HepG2 (cell line): ENCODE data around the gene C14orf119. TPM values are rescaled to one million over a fixed set of nuclear protein-coding genes. Genes with fewer than 3 reads are reported as not detected.

Source experiments
- BCL6 ChIP-seq: IDR thresholded peaks from 2 replicates; pipeline ENCODE4 v1.6.1; 2016; ENCODE audit warnings: missing genetic modification reagents, missing compliant biosample characterization
- FOXM1 ChIP-seq: sonication (generic); formaldehyde crosslinking; IDR thresholded peaks from 2 replicates; pipeline ENCODE4 v1.5.0; 2020; ENCODE audit warnings: missing genetic modification reagents
- ISL2 ChIP-seq: sonication (generic); formaldehyde crosslinking; IDR thresholded peaks from 2 replicates; pipeline ENCODE4 v1.5.0; 2020; ENCODE audit warnings: missing genetic modification reagents
- KDM4B ChIP-seq: sonication (generic); formaldehyde crosslinking; IDR thresholded peaks from 2 replicates; pipeline ENCODE4 v1.4.0; 2020; ENCODE audit warnings: missing genetic modification reagents
- KLF6 ChIP-seq: IDR thresholded peaks from 2 replicates; pipeline ENCODE4 v1.8.0; 2016; ENCODE audit warnings: missing biosample characterization, missing genetic modification reagents
- MEIS1 ChIP-seq: sonication (generic); formaldehyde crosslinking; IDR thresholded peaks from 2 replicates; pipeline ENCODE4 v1.9.0; 2021; ENCODE audit warnings: mild to moderate bottlenecking, missing genetic modification reagents, moderate library complexity, borderline replicate concordance
- NFYC ChIP-seq: IDR thresholded peaks from 2 replicates; pipeline ENCODE4 v1.6.1; 2016; ENCODE audit warnings: missing genetic modification reagents, missing compliant biosample characterization
- PAX8 ChIP-seq: sonication (generic); formaldehyde crosslinking; IDR thresholded peaks from 2 replicates; pipeline ENCODE4 v1.8.0; 2022; ENCODE audit warnings: mild to moderate bottlenecking, missing genetic modification reagents, borderline replicate concordance
- POLR2A ChIP-seq, 2 experiments: IDR thresholded peaks; 2 replicates each; pipeline ENCODE4 v1.6.1; 2011; ENCODE audit warnings: low read depth in 2 of 2, low read length in 2 of 2, mild to moderate bottlenecking in 1 of 2, moderate library complexity in 1 of 2; ENCODE audit not compliant: insufficient read depth in 1 of 2
- SKI ChIP-seq: fragments of 450-650 bp; IDR thresholded peaks from one replicate; pipeline ENCODE4 v1.6.1; 2018; ENCODE audit warnings: mild to moderate bottlenecking; ENCODE audit not compliant: partially characterized antibody
- U2AF1 ChIP-seq: fragments of 200-400 bp; formaldehyde crosslinking; optimal IDR thresholded peaks from 2 replicates; pipeline ENCODE3; 2017; ENCODE audit warnings: mild to moderate bottlenecking, low read depth, low read length
- U2AF2 ChIP-seq: fragments of 200-400 bp; formaldehyde crosslinking; IDR thresholded peaks from 2 replicates; pipeline ENCODE4 v1.6.1; 2017; ENCODE audit warnings: low read depth, mild to moderate bottlenecking, low read length
- ZEB1 ChIP-seq: IDR thresholded peaks from 2 replicates; pipeline ENCODE4 v1.6.1; 2012; ENCODE audit warnings: mild to moderate bottlenecking, low read depth, inconsistent platforms; ENCODE audit not compliant: insufficient replicate concordance
- ZFP41 ChIP-seq: sonication (generic); formaldehyde crosslinking; IDR thresholded peaks from 2 replicates; pipeline ENCODE4 v1.4.0; 2020; ENCODE audit warnings: mild to moderate bottlenecking, missing genetic modification reagents, borderline replicate concordance
- ZNF17 ChIP-seq: sonication (generic); formaldehyde crosslinking; IDR thresholded peaks from 2 replicates; pipeline ENCODE4 v1.5.0; 2020; ENCODE audit warnings: mild to moderate bottlenecking, missing genetic modification reagents
- ZNF432 ChIP-seq: sonication (generic); formaldehyde crosslinking; IDR thresholded peaks from 2 replicates; pipeline ENCODE4 v1.5.0; 2020; ENCODE audit warnings: missing genetic modification reagents, mild to moderate bottlenecking, borderline replicate concordance
- ZNF44 ChIP-seq: sonication (generic); formaldehyde crosslinking; IDR thresholded peaks from 2 replicates; pipeline ENCODE4 v1.5.1; 2020; ENCODE audit warnings: mild to moderate bottlenecking, missing genetic modification reagents
- ZNF567 ChIP-seq: sonication (generic); formaldehyde crosslinking; IDR thresholded peaks from 2 replicates; pipeline ENCODE4 v1.8.1; 2023; ENCODE audit warnings: mild to moderate bottlenecking, missing genetic modification reagents, borderline replicate concordance
- ZNF652 ChIP-seq: IDR thresholded peaks from 2 replicates; pipeline ENCODE4 v1.6.1; 2016; ENCODE audit warnings: low read depth, borderline replicate concordance
- ZSCAN29 ChIP-seq: sonication (generic); formaldehyde crosslinking; conservative IDR thresholded peaks from 2 replicates; pipeline ENCODE4 v1.4.0; 2020; ENCODE audit warnings: mild to moderate bottlenecking, missing genetic modification reagents
- polyA plus RNA-seq, 8 experiments: library from polyadenylated mRNA; depleted of rRNA in 3 of 8; stranded (reverse) in 7 of 8; unstranded in 1 of 8; fragments of >200 nt; fragmentation: Illumina TruSeq in 4 of 8; extraction: Trizol in 4 of 8; gene quantifications; 2 replicates each; pipeline versions ENCODE4 v1.2.1 to v1.2.3, GENCODE V29; 2011 to 2016; ENCODE audit warnings: low read depth in 4 of 8, missing spikeins in 1 of 8, mixed read lengths in 1 of 8; ENCODE audit not compliant: insufficient read depth in 1 of 8
- total RNA-seq, 5 experiments: library from RNA; depleted of rRNA; stranded (reverse); fragments of >200 nt; fragmentation: Illumina TruSeq; extraction: Trizol; gene quantifications; 2 replicates each; pipeline ENCODE4 v1.2.3, GENCODE V29; 2016; ENCODE audit warnings: low read depth in 1 of 5
- TF ChIP-seq, protein P1 (sequence below): sonication (generic); formaldehyde crosslinking; IDR thresholded peaks from 2 replicates; pipeline ENCODE4; 2020; ENCODE audit warnings: missing genetic modification reagents, mild to moderate bottlenecking, borderline replicate concordance
- TF ChIP-seq, protein P2 (sequence below): sonication (generic); formaldehyde crosslinking; IDR thresholded peaks from 2 replicates; pipeline ENCODE4 v1.5.1; 2020; ENCODE audit warnings: missing genetic modification reagents, mild to moderate bottlenecking, borderline replicate concordance
- TF ChIP-seq, protein P3 (sequence below): sonication (generic); formaldehyde crosslinking; IDR thresholded peaks from 2 replicates; pipeline ENCODE4 v1.9.0; 2021; ENCODE audit warnings: missing genetic modification reagents, mild to moderate bottlenecking, borderline replicate concordance

Gene C14orf119
- total and polyA plus RNA-seq, 2 of the 13 experiments (the other 11 are each of a cell fraction or from before 2014, with no cell fraction given), result 117 to 206 TPM

DNA sequence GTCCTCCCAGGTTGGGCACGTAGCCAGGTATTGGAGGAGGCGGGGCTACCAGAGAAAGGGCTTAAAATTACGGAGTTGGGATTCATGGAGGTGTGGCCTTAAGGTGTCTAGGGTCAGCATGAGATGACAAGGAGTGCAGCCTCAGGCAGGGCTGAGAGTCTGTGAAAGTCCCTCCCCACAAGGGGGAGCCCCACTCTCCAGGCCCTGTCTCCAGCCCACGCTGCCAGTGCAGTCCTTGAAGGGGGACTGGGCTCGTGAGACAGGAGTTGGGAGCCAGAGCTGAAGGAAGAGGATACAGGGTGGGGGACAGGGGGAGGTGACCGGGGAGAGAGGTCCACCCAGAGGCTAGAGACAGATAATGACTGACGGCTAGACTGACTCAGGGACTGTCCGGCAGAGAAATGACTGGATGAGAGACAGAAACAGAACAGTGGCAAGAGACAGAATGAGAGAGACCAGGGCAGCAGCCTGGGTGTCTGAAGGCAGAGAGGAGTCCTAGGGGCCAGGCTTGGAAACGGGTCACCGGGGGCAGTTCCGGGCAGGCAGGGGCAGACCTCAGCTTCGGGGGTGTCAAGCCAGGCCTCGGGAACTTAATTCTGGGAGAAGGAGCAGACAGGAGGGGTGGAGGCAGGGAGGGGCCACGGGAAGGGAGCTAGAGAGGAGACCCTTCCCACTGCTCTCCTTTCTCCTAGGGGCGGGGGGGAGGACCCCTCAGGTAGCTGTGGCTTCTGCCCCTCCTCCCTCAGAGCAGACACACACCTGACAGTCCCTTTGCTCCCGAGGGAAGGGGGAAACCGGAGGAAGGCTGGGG is 39.0 kb upstream of the C14orf119 start (continued):
- TF ChIP-seq, protein P1, sequence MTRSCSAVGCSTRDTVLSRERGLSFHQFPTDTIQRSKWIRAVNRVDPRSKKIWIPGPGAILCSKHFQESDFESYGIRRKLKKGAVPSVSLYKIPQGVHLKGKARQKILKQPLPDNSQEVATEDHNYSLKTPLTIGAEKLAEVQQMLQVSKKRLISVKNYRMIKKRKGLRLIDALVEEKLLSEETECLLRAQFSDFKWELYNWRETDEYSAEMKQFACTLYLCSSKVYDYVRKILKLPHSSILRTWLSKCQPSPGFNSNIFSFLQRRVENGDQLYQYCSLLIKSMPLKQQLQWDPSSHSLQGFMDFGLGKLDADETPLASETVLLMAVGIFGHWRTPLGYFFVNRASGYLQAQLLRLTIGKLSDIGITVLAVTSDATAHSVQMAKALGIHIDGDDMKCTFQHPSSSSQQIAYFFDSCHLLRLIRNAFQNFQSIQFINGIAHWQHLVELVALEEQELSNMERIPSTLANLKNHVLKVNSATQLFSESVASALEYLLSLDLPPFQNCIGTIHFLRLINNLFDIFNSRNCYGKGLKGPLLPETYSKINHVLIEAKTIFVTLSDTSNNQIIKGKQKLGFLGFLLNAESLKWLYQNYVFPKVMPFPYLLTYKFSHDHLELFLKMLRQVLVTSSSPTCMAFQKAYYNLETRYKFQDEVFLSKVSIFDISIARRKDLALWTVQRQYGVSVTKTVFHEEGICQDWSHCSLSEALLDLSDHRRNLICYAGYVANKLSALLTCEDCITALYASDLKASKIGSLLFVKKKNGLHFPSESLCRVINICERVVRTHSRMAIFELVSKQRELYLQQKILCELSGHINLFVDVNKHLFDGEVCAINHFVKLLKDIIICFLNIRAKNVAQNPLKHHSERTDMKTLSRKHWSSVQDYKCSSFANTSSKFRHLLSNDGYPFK (CRISPR knock-in tag), result peak; percentile 51; the same call in 1 of the 2 replicates
- no peak for TF ChIP-seq MEIS1 (CRISPR knock-in tag)
- TF ChIP-seq ZNF17, result no peak
- TF ChIP-seq, protein P2, sequence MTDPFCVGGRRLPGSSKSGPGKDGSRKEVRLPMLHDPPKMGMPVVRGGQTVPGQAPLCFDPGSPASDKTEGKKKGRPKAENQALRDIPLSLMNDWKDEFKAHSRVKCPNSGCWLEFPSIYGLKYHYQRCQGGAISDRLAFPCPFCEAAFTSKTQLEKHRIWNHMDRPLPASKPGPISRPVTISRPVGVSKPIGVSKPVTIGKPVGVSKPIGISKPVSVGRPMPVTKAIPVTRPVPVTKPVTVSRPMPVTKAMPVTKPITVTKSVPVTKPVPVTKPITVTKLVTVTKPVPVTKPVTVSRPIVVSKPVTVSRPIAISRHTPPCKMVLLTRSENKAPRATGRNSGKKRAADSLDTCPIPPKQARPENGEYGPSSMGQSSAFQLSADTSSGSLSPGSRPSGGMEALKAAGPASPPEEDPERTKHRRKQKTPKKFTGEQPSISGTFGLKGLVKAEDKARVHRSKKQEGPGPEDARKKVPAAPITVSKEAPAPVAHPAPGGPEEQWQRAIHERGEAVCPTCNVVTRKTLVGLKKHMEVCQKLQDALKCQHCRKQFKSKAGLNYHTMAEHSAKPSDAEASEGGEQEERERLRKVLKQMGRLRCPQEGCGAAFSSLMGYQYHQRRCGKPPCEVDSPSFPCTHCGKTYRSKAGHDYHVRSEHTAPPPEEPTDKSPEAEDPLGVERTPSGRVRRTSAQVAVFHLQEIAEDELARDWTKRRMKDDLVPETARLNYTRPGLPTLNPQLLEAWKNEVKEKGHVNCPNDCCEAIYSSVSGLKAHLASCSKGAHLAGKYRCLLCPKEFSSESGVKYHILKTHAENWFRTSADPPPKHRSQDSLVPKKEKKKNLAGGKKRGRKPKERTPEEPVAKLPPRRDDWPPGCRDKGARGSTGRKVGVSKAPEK (CRISPR knock-in tag), result peak; percentile 98
- TF ChIP-seq KLF6 (CRISPR knock-in tag), result peak; percentile 79
- TF ChIP-seq, protein P3, sequence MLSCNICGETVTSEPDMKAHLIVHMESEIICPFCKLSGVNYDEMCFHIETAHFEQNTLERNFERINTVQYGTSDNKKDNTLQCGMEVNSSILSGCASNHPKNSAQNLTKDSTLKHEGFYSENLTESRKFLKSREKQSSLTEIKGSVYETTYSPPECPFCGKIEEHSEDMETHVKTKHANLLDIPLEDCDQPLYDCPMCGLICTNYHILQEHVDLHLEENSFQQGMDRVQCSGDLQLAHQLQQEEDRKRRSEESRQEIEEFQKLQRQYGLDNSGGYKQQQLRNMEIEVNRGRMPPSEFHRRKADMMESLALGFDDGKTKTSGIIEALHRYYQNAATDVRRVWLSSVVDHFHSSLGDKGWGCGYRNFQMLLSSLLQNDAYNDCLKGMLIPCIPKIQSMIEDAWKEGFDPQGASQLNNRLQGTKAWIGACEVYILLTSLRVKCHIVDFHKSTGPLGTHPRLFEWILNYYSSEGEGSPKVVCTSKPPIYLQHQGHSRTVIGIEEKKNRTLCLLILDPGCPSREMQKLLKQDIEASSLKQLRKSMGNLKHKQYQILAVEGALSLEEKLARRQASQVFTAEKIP (CRISPR knock-in tag), result no peak
- no peak for TF ChIP-seq ZNF44
- peak; percentile 35; the same call in 1 of the 2 replicates for TF ChIP-seq BCL6 (CRISPR knock-in tag)
- TF ChIP-seq PAX8 (CRISPR knock-in tag), result no peak
- peak; percentile 6; the same call in 1 of the 2 replicates for TF ChIP-seq ZSCAN29 (CRISPR knock-in tag)
- no peak for TF ChIP-seq POLR2A (IDR thresholded peaks at IDR 0.05; ENCODE audit: insufficient read depth in 1 of 2, low read depth in 2 of 2, low read length in 2 of 2)
- no peak for TF ChIP-seq NFYC
- peak; percentile 46; the same call in 1 of the 2 replicates for TF ChIP-seq KDM4B
- TF ChIP-seq U2AF1, result no peak
- no peak for TF ChIP-seq ZNF432
- TF ChIP-seq ZEB1, result no peak
- TF ChIP-seq SKI, result peak; percentile 77
- peak; percentile 28; the same call in 1 of the 2 replicates for TF ChIP-seq ZNF652
- no peak for TF ChIP-seq ISL2 (CRISPR knock-in tag)
- TF ChIP-seq FOXM1 (CRISPR knock-in tag), result no peak
- TF ChIP-seq ZNF567 (CRISPR knock-in tag), result peak; percentile 90; the same call in 1 of the 2 replicates
- 0 out of 2 replicates have a peak, but pooled peaks have one; percentile 36 for TF ChIP-seq U2AF2
- TF ChIP-seq ZFP41, result peak; percentile 43; the same call in 1 of the 2 replicates
